Activated CD4-positive, alpha-beta memory T cell treated with anti-CD3 and anti-CD28 coated beads, Interleukin-2, amount 10 ng/mL, durations not matched to agents 7 days and 5 days (primary cell): ENCODE measurements around the gene LYPD6B. TPM values are rescaled to one million over a fixed set of nuclear protein-coding genes. Genes with fewer than 3 reads are reported as not detected.

Experiments
- CTCF ChIA-PET: fragments of 350-600 bp; sonication (Branson Sonifier 250); formaldehyde crosslinking; loops from one replicate; lab custom pipeline; 2021; ENCODE audit warnings: antibody characterized with exemption, inconsistent platforms; lab: Charles Lee
- POLR2A ChIA-PET: fragments of 350-600 bp; sonication (Branson Sonifier 250); formaldehyde crosslinking; loops from one replicate; lab custom pipeline; 2021; ENCODE audit warnings: antibody characterized with exemption; lab: Charles Lee
- DNase-seq: peaks from one replicate; pipeline ENCODE4 v3.0.0-alpha.2; 2020
- H3K27ac Mint-ChIP-seq: one replicate; pipeline ENCODE4 v1.8.0; 2021; ENCODE audit warnings: mild to moderate bottlenecking, mixed read lengths
- H3K27me3 Mint-ChIP-seq: one replicate; pipeline ENCODE4 v1.8.0; 2021; ENCODE audit warnings: mixed read lengths
- H3K36me3 Mint-ChIP-seq: one replicate; pipeline ENCODE4 v1.8.0; 2021; ENCODE audit warnings: low read depth, mixed read lengths
- H3K4me1 Mint-ChIP-seq: one replicate; pipeline ENCODE4 v1.8.0; 2021; ENCODE audit warnings: mixed read lengths
- H3K4me3 Mint-ChIP-seq: one replicate; pipeline ENCODE4 v1.8.0; 2021; ENCODE audit warnings: mild to moderate bottlenecking, mixed read lengths
- H3K9me3 Mint-ChIP-seq: one replicate; pipeline ENCODE4 v1.8.0; 2021; ENCODE audit warnings: mixed read lengths
- total RNA-seq, 2 experiments: library from RNA; stranded (reverse); gene quantifications; one replicate each; pipeline ENCODE4 v1.2.3, GENCODE V29; 2021

LYPD6B gene
- total RNA-seq, 2 experiments from 2014 or later: 0.20 TPM; not detected in 1

GRCh38 chr2:149173220-149173619 lies 134.7 kb downstream of the LYPD6B start:
- H3K9me3 Mint-ChIP-seq: peaks cover 8% of the 10 kb centered on the region
- CTCF ChIA-PET: no interaction called here
- POLR2A ChIA-PET: no interaction called here
- DNase-seq: no peak
- H3K4me3 Mint-ChIP-seq: no peak overlapping the region
- no peaks in the 10 kb centered on the region for H3K27me3 Mint-ChIP-seq
- peaks cover 3% of the 10 kb centered on the region for H3K4me1 Mint-ChIP-seq
- no peak overlapping the region for H3K27ac Mint-ChIP-seq
- H3K36me3 Mint-ChIP-seq: no peaks in the 10 kb centered on the region

DNA sequence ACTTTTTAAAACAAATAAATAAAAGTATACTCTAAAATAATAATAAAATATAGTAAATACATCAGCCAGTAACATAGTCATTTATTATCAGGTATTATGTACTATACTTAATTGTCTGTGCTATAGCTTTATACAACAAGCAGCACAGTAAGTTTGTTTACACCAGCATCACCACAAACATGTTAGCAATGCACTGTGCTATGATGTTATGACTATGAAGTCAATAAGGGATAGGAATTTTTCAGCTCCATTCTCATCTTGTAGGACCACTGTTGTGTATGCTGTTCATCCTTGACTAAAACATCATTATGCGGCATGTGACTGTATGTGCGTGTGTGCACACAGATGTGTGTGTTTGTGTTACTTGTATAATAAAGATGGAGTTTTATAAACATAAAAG lies 137.5 kb downstream of the LYPD6B start:
- Mint-ChIP-seq H3K36me3 (no peaks in the 10 kb centered on the region), H3K27ac (no peak overlapping the region), H3K27me3 (no peaks in the 10 kb centered on the region), H3K9me3 (peaks cover 8% of the 10 kb centered on the region), H3K4me3 (no peak overlapping the region), H3K4me1 (no peaks in the 10 kb centered on the region)
- CTCF ChIA-PET: no interaction called here
- no peak for DNase-seq
- POLR2A ChIA-PET: no interaction called here

GRCh38 chr2:149178612-149179011 lies 140.1 kb downstream of the LYPD6B start:
- Mint-ChIP-seq H3K4me3 (no peak overlapping the region), H3K27ac (no peak overlapping the region), H3K27me3 (no peaks in the 10 kb centered on the region), H3K36me3 (no peaks in the 10 kb centered on the region), H3K4me1 (no peaks in the 10 kb centered on the region), H3K9me3 (no peaks in the 10 kb centered on the region)
- CTCF ChIA-PET: no interaction called here
- DNase-seq: no peak
- POLR2A ChIA-PET: no interaction called here

- H3K36me3 Mint-ChIP-seq: no peaks in the 10 kb centered on the region
- no peaks in the 10 kb centered on the region for H3K4me1 Mint-ChIP-seq
- no peak overlapping the region for H3K27ac Mint-ChIP-seq
- no peaks in the 10 kb centered on the region for H3K27me3 Mint-ChIP-seq
- ChIA-PET CTCF (no interaction called here), POLR2A (no interaction called here)
- no peak overlapping the region for H3K4me3 Mint-ChIP-seq
- H3K9me3 Mint-ChIP-seq: no peaks in the 10 kb centered on the region
- no peak for DNase-seq
Observed at GRCh38 chr2:149180226-149180875, 141.9 kb downstream of the LYPD6B start.

GRCh38 chr2:149183187-149183586 lies 144.7 kb downstream of the LYPD6B start:
- Mint-ChIP-seq H3K4me3 (no peak overlapping the region), H3K4me1 (no peaks in the 10 kb centered on the region), H3K27ac (no peak overlapping the region), H3K36me3 (no peaks in the 10 kb centered on the region), H3K27me3 (no peaks in the 10 kb centered on the region), H3K9me3 (no peaks in the 10 kb centered on the region)
- DNase-seq: no peak
- ChIA-PET POLR2A (no interaction called here), CTCF (no interaction called here)

DNA sequence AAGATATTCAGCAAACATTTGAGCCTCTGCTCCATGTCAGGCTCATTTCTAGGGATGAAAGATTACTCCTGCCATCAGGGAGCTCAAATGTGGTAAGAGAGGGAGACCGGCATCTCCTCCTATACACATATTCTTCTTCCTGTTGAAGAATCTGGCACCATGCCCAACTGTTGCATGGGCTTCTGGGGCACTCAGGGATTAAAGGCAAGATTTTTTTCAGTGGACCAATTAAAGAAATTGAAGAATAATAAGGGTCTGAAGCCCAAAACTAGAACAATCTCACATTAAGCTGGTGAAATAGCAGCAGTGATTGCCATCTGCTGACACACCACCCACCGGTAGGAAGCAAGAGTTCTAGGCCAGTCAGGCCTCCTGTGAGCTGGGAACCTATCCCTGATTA lies 146.5 kb downstream of the LYPD6B start:
- no peaks in the 10 kb centered on the region for H3K9me3 Mint-ChIP-seq
- H3K27me3 Mint-ChIP-seq: no peaks in the 10 kb centered on the region
- ChIA-PET CTCF (no interaction called here), POLR2A (no interaction called here)
- no peak for DNase-seq
- no peak overlapping the region for H3K4me3 Mint-ChIP-seq
- no peaks in the 10 kb centered on the region for H3K4me1 Mint-ChIP-seq
- H3K27ac Mint-ChIP-seq: no peak overlapping the region
- no peaks in the 10 kb centered on the region for H3K36me3 Mint-ChIP-seq

GRCh38 chr2:149185942-149186490 lies 147.5 kb downstream of the LYPD6B start:
- Mint-ChIP-seq H3K36me3 (no peaks in the 10 kb centered on the region), H3K4me3 (no peak overlapping the region), H3K27ac (no peak overlapping the region), H3K4me1 (no peaks in the 10 kb centered on the region), H3K27me3 (no peaks in the 10 kb centered on the region), H3K9me3 (no peaks in the 10 kb centered on the region)
- POLR2A ChIA-PET: no interaction called here
- DNase-seq: no peak
- CTCF ChIA-PET: no interaction called here

GRCh38 chr2:149187057-149187456 lies 148.6 kb downstream of the LYPD6B start:
- CTCF ChIA-PET: no interaction called here
- no peaks in the 10 kb centered on the region for H3K4me1 Mint-ChIP-seq
- H3K9me3 Mint-ChIP-seq: no peaks in the 10 kb centered on the region
- no peak overlapping the region for H3K4me3 Mint-ChIP-seq
- H3K36me3 Mint-ChIP-seq: no peaks in the 10 kb centered on the region
- H3K27ac Mint-ChIP-seq: no peak overlapping the region
- no peak for DNase-seq
- POLR2A ChIA-PET: no interaction called here
- H3K27me3 Mint-ChIP-seq: no peaks in the 10 kb centered on the region

DNA sequence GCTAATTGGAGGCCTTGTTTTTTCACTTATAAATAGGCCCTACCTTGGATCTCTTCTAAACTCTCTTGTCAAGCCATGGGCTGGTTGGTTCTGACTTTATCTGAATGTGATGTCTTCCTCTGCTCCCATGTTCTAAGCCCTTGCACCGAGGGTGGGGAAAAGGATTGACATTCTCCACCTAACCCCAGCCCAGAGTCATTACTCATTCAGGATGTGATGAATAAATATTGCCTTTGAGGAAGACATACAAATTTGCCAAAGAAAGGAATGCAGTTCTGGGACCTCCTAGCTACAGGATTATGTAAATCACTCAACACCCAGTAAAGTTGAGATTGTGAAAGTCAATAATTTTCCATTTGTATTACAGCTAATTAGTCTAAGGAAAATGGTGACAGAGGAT lies 149.8 kb downstream of the LYPD6B start:
- ChIA-PET CTCF (no interaction called here), POLR2A (no interaction called here)
- Mint-ChIP-seq H3K27me3 (no peaks in the 10 kb centered on the region), H3K4me3 (no peak overlapping the region), H3K4me1 (no peaks in the 10 kb centered on the region), H3K27ac (no peak overlapping the region), H3K9me3 (no peaks in the 10 kb centered on the region), H3K36me3 (no peaks in the 10 kb centered on the region)
- DNase-seq: no peak

GRCh38 chr2:149189769-149190168 lies 151.3 kb downstream of the LYPD6B start:
- Mint-ChIP-seq H3K4me1 (no peaks in the 10 kb centered on the region), H3K36me3 (no peaks in the 10 kb centered on the region), H3K27ac (no peak overlapping the region), H3K9me3 (no peaks in the 10 kb centered on the region), H3K27me3 (no peaks in the 10 kb centered on the region), H3K4me3 (no peak overlapping the region)
- CTCF ChIA-PET: no interaction called here
- POLR2A ChIA-PET: no interaction called here
- no peak for DNase-seq

GRCh38 chr2:149191915-149192314 lies 153.4 kb downstream of the LYPD6B start:
- POLR2A ChIA-PET: no interaction called here
- Mint-ChIP-seq H3K27ac (no peak overlapping the region), H3K36me3 (no peaks in the 10 kb centered on the region)

DNA sequence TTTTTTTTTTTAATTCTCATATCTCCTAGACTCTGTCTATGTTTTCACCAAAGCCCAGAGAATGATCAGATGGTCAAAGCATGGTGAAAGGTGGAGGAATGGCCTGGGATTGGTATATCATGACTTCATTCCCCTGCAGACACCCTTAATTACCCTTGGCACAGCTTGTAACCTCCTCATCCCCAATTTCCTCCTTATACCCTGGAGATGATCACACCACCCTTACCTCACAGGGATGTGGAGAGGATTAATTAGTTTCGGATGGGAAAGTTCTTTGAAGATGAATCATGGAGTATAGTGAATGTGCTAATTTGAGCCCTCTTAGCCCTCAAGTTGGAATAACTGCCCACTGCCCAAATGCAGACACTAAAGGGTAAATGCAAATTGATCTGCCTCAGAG lies 153.9 kb downstream of the LYPD6B start:
- no peak overlapping the region for H3K27ac Mint-ChIP-seq

More at GRCh38 chr2:149191915-149192314, 153.4 kb downstream of the LYPD6B start:
- Mint-ChIP-seq H3K4me1 (no peaks in the 10 kb centered on the region), H3K9me3 (no peaks in the 10 kb centered on the region), H3K4me3 (no peak overlapping the region), H3K27me3 (no peaks in the 10 kb centered on the region)
- no peak for DNase-seq
- CTCF ChIA-PET: no interaction called here

DNA sequence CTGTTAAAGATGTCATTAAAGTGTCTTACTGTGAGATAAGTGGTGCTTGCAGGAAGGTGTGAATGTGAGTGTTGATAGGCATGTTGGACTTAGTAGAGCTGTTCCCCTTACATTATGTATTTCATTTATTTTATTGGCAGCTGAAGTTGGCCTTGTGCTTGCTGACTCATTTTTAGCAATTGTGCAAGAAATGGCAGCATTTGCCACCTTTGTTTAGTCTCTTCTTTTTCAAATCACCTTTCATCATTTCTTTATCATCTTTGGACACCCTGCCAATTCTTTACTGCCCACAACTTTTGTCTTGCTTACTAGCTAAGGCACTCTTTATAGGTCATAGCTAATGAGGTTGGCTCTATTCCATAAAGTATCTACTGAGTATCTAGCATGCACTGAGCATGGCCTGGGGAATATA lies 161.6 kb downstream of the LYPD6B start:
- CTCF ChIA-PET: no interaction called here

More for the DNA sequence above, 153.9 kb downstream of the LYPD6B start:
- ChIA-PET CTCF (no interaction called here), POLR2A (no interaction called here)
- H3K36me3 Mint-ChIP-seq: no peaks in the 10 kb centered on the region
- no peaks in the 10 kb centered on the region for H3K9me3 Mint-ChIP-seq
- H3K4me1 Mint-ChIP-seq: no peaks in the 10 kb centered on the region
- DNase-seq: no peak
- H3K27me3 Mint-ChIP-seq: no peaks in the 10 kb centered on the region
- no peak overlapping the region for H3K4me3 Mint-ChIP-seq

GRCh38 chr2:149204686-149205085 lies 166.2 kb downstream of the LYPD6B start:
- H3K4me3 Mint-ChIP-seq: no peak overlapping the region
- H3K27me3 Mint-ChIP-seq: peaks cover 8% of the 10 kb centered on the region
- H3K4me1 Mint-ChIP-seq: no peaks in the 10 kb centered on the region
- DNase-seq: no peak
- H3K9me3 Mint-ChIP-seq: no peaks in the 10 kb centered on the region
- H3K36me3 Mint-ChIP-seq: no peaks in the 10 kb centered on the region
- POLR2A ChIA-PET: no interaction called here
- no peak overlapping the region for H3K27ac Mint-ChIP-seq
- CTCF ChIA-PET: no interaction called here

More for the DNA sequence above, 161.6 kb downstream of the LYPD6B start:
- Mint-ChIP-seq H3K27me3 (peaks cover 6% of the 10 kb centered on the region), H3K9me3 (no peaks in the 10 kb centered on the region), H3K36me3 (no peaks in the 10 kb centered on the region), H3K27ac (no peak overlapping the region), H3K4me3 (no peak overlapping the region), H3K4me1 (no peaks in the 10 kb centered on the region)
- POLR2A ChIA-PET: no interaction called here
- no peak for DNase-seq
